Activated effector memory CD4-positive, alpha-beta T cell treated with Interleukin-2 at 50 U/mL for 16 hours (primary cell): ENCODE data around the gene TNFRSF14.

ENCODE experiments used
- DNase-seq: peaks from one replicate; pipeline ENCODE4 v3.0.0-alpha.2; 2020

Gene TNFRSF14

DNA sequence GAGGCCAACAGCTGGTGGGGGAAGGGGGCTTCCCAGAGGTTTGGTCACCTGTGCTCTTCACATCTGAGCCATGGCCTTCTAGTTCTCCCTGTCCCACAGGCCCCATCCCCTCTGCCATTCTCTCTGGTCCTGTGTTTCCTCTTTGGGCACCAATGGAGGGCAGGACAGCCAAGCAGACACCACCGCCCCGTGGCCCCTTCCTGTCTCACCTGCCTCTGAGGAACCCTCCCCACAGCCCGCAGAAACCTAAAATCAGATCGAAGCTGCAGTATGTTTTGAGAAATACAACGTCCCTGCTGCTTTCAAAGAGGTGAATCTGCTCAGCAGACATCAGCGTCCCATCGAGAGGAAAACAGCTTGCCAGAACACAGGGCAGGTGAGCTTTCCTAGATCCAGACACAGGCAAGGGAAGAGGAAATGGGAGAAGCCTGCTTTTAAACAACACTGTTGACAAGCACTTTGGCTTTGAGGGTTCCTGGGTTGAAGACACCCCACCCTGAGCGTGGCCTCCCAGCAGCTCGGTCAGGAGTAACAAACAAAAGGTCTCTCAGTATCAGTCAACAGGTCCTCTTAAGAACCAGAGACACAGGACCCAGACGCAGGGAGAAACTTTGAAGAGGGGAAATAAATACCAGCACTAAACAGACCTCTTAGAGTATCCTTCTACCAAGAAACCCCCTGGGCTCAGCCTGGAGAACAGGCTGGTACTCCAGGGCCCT lies 32.1 kb upstream of the TNFRSF14 start:
- peak; percentile 56 for DNase-seq

DNA sequence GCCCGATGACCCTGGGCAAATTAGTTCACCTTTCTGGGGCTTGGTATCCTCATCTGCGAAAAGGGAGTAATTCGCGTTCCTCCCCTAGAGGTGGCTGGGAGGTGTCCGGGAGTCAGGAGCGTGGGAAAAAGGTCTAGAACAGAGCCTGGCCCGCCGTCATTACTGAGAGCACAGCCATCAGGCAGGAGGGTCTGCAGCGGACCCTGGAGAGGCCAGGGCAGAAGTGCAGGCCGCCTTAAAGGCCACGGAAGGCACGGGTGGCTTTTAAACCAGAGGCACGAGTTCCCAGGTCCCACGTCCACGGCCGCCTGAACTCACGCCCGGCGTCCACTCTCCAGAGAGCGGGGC lies 30.6 kb upstream of the TNFRSF14 start:
- DNase-seq: no peak

DNA sequence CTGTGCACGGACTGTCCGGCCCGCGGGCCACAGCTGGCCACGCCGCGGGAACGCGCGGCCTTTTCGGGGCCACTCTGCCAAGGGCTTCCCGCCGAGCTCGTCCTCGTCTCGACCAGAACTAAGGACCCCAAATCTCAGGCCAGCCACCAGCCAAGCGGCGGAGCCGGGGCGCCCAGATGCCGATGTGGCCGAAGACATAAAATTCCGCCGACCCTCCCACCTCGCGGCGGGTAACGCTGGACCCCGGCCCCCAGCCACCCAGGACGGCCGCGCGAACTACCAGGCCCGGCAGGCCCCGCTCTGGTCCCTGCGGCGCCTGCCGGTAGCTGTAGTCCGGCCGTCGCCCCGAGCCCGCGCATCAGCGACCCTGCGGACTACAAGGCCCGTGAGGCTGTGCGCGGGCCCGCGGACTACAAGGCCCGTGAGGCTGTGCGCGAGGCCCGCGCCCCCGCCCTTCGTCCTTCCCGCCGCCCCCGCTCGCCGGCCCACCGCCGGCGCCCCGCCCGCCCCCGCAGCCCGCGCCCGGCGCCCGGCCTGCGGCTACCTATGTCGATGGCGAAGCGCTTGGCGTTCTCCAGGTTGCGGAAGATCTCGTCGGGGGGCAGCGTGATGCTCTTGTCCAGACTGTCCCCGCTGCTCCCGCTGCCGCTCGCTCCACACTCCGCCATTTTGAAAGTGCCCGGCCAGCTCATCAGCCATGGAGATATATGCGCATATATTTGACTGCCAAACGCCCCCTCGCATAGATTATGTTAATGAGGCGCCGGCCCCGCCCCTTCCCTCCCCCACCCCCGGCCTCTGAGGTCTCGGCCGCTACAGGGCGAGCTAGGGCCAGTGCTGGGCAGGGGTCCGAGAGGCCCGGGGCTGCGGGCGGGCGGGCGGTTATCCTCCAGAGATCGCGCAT lies 30.0 kb upstream of the TNFRSF14 start, which contains the start of gene PANK4:
Gene PANK4, minus strand, starts transcription at position 677 of the 904 bp plus-strand sequence. Its CDS starts 9 bp downstream, at position 668.
- DNase-seq: peak; percentile 83

DNA sequence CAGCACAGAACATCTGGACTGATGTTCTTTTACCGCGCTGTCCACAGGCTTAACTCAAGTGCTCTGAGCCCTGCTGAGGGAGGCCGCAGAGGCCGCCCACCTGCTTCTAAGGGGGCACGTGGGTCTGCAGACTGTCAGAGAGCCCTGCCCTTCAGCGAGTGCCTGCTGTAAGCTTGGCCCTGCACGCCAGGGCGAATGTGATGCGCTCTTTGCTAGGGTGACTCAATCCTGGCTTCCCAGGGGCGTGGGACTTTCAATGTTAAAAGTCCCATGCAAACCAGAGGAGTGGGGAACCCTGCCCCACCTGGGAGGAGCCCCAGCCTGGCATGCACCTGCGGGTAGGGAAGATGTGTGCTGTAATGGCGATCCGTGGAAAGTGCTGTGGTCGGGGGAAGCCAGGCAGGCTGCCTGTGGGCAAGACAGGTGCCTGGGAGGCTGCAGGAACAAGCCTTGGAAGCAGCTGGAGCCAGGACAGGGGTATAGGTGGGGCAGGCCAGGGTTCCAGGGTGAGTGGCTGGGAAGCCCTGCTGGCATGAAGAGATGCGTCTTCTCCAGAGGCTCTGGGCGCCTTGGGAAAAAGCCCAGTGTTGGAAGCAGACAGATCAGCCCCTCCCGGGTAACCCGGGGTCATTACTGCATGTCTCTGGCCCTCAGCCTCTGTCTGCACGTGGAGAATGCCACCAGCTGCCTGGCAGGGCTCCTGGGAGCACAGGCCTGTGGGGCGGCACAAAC lies 29.2 kb upstream of the TNFRSF14 start:
- DNase-seq: no peak

DNA sequence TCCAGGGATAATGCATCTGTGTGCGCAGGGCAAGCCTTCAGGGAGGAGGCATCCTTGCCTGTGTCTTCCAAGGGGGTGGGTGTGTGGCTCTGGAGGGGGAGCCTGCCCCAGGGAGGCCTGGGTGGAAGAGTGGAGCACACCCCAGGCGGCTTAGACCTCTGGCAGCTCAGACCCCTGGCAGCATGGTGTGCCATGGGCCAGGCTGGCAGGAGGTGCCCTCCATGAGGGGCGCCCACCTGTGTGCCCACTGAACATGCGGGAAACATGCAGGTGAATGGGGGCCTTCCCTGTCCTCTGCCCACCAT lies 28.7 kb upstream of the TNFRSF14 start:
- DNase-seq: no peak

DNA sequence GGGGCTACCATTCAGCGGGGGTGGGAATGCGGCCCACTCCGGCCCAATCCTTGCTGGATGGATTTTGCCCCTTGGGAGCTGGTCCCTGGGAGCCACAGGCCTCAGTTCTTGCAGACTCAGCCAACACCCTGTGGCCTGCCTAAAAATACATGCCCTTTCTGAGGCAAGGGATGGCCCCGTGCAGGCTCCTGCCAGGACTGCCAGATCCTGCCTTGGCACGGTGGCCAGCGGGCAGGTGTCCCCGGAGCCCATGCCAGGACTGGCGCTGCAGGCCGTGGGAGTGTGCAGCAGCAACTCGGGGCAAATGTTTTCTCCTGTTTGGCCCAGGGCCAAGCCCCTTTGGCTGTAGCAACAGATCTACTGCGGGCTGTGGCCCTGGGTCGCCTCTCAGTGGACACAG lies 28.2 kb upstream of the TNFRSF14 start:
- no peak for DNase-seq

DNA sequence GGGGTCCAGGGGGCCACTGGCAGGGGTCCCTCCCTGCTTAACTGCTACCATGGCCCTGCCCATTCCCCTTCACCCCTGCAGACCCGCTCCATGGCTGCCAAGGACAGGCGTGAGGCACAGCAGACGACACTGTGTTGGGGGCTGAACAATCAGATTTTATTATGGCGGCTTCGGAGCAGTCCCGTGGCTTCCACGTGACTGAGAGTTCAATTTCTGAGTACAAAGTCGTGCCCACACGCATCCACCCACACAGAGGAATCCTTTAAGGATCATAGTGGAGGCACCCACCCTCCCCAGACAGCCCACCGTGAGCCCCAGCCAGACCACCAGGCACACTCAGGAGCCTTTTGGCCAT lies 27.6 kb upstream of the TNFRSF14 start:
- no peak for DNase-seq

DNA sequence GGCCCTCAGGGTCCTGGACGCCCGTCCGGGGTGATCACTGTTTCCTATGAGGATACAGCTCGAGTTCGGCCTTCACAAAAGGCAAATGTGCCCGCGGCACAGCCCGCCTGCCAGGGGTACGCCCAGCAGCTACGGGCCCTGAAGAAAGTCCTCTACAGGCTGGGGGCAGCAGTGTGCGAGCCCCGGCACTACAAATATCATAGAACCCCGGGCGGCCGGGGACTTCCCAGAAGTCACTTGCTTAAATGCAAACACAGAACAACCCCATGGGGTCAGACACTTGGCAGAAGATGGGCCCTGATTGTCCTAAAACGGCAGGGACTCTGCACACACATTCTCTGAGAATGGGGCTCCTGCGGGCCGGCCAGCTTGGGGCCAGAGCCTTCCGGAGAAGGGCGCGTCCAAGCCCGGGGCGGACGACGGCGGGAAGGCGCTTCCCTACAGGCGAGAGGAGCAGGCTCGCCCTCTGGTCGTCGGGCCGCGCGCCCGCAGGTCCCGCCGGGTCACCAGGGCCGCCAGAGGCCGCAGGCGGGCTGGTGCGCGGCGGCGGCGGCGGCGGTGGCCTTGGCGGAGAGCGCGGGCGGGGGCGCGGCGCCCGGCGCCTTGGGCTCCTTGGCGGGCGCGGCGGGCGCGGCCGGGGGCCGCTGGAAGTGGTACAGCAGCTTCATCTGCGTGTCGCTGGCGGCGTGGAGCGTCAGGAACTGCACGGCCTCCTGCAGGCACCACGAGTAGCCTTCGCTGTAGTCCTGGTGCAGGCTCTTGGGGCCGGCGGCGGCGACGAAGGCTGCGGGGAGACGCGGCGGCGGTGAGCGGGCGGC lies 27.0 kb upstream of the TNFRSF14 start:
- no peak for DNase-seq

DNA sequence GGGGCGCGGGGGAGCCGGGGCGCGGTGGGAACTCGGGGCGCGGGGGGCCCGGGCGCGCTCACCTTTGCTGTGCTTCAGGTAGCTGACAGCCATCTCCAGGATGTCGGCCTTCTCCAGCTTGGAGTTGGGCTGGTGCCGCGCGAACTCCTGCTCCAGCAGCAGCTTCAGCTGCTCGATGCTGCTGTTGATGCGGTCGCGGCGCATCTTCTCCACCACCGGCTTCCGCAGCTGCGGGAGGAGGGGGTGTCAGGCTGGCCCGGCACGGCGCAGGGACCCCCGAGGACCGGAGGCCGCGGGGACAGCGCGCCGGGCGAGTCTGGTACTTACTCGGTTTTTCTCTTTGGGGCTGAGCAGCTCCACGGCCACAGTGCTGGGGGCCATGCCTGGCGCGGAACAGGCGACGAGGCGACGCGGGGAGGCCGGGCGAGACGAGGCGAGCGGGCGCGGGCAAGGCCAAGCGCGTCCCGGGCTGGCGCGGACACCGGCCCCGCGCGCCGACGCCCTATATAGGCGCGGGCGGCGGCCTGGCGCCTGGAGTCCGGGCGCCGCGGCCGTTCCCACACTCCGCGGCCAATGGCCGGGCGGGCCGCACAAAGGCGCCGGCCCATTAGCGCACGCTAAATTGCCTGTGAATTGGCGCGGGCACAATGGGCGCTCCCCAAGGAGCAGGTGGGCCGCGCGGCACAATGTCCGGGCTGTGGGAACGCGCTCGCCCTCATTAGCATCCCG lies 26.2 kb upstream of the TNFRSF14 start, which contains the start of gene HES5:
Gene HES5, minus strand, starts transcription at position 480 of the 729 bp plus-strand sequence. Its CDS starts 99 bp downstream, at position 381.
- DNase-seq: no peak

DNA sequence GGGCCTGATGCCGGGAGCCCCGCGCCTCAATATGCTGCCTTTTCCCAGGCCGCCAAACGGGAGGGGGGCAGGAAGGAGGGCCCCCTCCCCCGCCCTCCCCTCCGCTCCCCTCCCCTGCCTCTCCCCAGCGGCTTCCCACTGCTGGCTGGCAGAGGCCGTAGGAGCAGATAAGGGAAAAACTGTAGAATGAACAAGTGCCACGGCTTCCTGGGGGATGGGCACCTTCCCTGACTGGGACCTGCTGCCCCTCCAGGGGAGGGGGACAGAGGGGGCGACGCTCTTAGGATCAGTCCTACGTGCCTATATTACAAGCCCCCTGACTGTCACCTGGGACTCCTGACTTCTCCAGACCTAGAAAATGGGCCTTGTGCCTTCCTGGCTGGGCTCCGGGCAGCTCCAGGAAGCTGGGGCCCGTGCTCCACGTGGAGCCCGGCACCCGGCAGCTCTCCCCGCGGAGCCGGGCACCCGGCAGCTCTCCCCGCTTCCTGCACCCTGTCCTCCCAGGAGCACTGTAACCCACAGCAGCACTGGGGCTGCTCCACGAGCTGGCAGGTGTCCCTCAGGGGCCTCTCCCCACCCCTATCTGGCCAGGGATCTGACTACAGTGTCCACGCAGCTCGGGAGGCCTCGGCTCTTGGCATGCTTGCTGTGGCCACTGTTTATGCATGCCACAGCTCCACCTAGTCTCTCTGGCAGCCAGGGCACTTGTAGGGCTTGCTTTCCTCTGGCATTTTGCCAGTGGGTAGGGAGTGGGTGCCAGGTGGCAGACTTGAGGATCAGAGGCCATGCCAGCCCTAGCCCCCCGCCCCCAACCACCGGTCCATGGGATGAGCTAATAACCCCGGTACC lies 25.4 kb upstream of the TNFRSF14 start:
- no peak for DNase-seq

DNA sequence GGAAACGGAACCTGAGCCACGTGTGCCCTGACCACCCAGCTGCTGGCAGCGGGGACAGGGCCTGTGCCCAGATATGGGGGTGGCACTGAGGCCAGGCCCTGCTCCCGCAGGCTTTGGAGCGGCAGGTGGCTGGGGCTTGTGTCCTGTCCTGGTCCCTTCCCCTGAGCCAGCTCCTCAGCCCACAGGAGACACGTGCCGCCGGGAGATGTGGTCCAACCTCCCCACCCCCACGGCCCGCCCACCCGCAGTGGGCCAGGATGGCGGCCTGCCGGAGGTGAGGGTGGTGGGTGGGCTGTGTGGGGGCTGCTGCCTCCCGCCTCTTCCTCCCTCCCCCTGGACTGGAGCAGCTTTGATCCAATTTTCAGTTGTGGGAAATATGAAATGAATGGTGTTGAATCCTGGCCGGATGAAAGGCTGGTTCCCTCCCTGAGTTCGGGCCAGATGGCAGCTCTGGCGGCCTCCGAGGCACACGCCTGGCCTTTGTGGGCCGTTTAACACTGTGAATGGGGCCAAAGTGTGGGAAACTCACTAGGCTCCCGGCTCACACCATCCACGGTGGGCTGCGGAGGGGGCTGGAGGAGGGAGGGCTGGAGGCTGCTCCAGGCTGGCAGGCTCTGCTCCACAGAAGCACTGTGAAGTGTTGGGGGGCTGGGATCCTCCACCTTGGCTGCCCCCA lies 23.5 kb upstream of the TNFRSF14 start:
- no peak for DNase-seq

DNA sequence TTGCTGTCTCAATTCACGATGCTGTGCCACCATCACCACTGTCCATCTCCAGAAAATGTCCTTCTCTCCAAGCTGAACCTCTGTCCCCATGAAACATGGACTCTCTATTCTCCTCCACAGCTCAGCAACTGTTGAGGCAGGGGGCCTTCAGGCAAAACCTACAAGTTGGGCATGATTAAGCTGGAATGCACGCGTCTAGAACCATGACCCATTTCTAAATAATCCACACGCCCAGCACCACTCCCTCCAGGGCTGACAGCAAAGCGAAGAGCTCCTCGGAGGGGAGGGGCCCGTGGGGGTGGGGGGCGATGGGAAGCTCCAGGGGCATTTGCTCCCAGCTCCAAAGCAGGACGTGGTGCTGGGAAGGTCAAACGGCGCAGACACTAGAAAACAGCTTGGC lies 22.8 kb upstream of the TNFRSF14 start:
- no peak for DNase-seq

DNA sequence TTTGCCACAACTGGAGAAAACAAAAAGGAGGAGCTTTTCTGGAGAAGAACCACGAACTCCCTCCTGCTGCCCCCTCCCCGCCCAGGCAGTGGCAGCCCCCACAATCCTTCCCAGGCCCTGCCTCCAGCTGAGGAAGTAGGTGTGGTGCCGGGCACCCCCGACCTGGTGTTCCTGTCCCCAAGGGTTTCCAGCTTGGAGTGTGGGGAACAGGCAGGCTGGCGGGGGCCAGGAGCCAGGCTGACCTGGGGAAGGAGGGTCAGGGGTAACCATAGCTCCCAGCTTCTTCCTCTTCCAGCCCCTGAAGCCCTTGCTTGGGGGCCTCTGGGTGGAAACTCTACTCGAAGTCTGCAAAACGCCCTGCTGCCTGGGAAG lies 21.9 kb upstream of the TNFRSF14 start:
- no peak for DNase-seq

DNA sequence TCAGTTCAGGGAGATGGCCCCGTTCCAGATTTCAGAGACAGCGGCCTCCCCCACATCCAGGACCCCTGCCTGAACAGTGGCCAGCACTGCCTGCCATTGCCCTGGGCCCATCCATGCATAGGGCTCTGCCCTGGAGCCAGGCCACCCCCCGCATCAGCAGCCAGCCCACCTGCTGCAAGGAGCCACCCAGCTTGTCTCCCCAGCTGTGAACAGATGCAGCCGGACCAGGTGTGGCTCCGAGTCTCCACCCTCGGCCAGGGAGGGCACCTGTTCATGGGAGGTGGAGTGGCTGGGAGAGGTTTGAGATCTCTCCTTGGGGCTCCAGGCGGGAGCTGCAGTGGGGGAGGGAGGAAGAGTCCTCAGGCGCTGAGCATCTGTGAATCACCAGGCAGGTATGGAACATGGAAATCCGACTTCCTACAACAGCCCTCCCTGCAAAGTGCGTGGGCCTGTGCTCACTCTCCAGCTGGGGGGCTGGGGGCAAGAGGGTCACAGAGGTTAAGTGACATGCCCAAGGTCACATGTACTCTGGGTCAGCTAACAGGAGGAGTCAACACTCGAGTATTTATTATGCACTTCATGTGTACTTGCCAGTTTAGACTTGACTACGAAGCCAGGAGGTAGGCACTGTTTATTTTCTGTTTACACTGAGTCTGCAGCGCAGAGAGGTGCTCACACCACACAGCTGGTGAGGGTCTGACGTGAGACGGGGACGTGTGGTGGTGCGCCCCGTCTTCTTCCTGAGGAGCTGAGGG lies 21.3 kb upstream of the TNFRSF14 start:
- no peak for DNase-seq

DNA sequence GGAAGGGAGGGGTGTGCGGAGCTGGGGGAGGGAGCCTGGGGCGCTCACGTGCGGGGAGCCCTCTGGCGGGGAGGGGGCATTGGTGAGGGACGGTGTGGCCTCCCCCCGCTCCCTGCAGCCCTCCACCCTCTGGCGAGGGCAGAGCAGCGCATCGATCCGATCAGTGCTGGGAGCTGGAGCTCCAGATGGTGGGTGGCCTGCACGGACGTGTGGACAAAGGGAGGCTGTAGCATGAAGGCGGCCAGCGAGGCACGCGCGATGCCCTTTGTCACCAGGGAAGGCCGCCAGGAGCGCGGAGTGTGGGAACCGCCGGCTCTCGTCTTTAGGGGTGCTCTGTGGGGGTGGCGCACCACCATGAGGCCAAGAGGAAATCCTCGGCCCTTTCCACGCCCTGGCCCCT lies 20.7 kb upstream of the TNFRSF14 start:
- DNase-seq: no peak

DNA sequence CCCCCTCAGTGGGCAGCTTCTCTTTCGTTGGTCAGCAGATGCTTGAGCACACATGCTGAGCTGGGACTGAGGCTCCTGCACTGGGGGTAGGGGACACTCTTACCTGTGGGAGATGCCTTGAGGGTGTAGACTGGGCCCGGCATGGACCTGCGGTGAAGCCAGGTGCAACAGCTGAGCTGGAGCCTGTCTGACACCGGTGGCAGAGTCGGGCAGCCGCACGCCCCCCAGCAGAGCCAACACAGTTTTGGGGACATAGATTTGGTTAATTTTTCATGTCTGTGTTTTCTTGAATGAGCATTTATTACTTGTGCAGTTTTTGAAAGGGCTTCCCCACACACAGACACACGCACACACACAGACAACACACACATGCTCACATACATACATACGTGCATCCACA lies 20.2 kb upstream of the TNFRSF14 start:
- no peak for DNase-seq

DNA sequence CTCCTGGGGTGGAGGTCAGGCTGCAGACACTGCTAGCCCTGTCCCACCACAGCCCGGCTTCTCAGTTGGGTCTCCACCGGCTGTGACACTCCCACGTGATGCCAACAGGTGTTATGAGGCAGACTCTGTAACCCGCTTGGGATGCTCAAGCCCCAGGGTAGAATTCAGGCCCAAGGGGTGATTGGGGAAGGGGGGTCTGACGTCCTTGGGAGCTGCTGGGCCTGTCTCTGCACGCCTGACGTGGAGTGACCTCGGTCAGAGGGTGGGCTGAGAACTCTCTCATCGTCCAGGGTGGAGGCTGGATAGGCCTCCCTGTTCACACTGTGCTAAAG lies 18.4 kb upstream of the TNFRSF14 start:
- DNase-seq: no peak

DNA sequence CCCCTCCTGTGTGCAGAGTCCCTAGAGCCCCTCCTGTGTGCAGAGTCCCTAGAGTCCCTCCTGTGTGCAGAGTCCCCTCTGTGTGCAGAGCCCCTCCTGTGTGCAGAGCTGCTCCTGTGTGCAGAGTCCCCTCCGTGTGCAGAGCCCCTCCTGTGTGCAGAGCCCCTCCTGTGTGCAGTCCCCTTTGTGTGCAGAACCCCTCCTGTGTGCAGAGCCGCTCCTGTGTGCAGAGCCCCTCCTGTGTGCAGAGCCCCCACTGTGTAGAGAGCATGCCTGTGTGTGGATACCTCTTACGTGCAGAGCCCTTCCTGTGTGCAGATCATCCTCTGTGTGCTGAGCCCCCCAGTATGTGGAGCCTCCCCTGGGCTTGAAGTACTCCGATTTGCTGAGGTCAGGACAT lies 17.8 kb upstream of the TNFRSF14 start:
- no peak for DNase-seq

DNA sequence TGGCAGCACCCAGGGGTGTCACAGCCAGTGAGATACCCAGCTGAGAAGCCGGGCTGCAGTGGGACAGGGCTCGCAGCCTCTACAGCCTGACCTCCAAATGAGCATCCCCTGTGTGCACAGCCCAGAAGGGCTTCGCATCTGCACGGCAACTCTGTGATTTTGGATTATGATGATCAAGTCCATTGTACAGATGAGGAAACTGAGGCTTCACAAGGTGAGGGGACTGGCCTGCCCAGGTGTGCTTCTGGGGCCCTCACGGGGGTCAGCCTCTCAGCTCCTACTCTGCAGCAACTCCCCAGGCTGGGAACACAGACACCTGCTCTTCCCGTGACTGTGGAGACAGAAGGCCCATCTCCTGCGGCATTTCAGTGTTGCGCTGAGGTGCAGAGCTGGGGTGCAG lies 17.3 kb upstream of the TNFRSF14 start:
- no peak for DNase-seq

DNA sequence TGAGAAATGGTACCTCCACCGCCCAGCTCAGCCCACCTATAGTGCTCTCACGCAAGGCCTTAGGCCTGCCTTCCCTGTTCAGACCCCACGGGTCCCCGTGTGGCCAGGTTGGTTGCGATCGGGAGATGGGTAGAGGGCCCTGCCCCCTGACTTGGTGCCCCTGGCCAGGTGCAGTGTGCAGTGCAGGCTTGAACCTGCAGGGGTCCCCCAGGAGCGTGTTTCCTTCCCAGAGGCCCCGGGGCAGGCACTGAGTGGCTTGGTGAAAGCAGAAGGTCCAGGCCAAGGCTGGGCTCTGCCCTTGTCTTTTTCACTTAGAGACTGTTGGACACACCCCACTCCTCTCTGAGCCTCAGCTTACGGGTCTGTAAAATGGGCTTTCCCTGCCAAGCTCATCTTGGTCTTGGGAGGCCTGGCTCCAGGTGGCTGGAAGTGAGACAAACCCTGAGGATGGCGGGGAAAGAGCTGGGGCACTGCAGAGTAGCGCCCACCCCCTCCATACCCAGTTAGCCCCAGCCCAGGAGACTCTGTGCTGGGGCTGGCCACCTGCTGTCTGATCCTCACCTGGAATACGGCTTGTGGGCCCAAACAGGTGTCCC lies 16.8 kb upstream of the TNFRSF14 start:
- no peak for DNase-seq
